ENCODE measurements around the gene SOCS2. TPM values are rescaled to one million over a fixed set of nuclear protein-coding genes. Genes with fewer than 3 reads are reported as not detected.

Gene SOCS2
- total and polyA plus RNA-seq, 2 donors (not counting 3 experiments of a cell fraction or from before 2014, with no cell fraction given), result 2.4 to 5.6 TPM

DNA sequence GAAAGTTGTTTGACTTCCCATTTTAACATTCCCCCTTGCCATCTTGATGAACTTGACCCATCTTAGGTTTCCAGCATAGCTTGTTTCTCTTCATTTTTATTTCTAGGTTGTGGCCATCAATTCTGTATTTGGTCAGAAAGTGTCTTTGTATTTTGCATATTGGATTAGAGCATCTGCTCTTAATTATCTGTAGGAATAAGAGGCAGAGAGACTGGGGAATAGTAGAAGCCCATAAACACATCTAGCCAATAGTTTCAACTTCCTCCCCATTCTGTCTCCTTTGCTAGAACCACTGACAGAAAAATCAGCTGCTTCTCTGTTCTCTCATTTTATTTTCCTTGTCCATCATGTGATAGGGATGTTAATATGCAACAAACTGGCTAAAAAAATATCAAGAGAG is 8.2 kb downstream of the SOCS2 start:
- no peaks in the 10 kb centered on the region for H4K20me1 ChIP-seq (replicated peaks; ENCODE audit: control insufficient read depth, extremely low read depth, insufficient read depth, low read length)
- no peak overlapping the region for H3K27ac ChIP-seq (ENCODE audit: insufficient read depth, low read depth, low read length)
- H3K4me1 ChIP-seq (ENCODE audit: control insufficient read depth, extremely low read depth, insufficient read depth, low read length), result no peaks in the 10 kb centered on the region
- no peaks in the 10 kb centered on the region for H3K9me1 ChIP-seq (replicated peaks; ENCODE audit: control insufficient read depth, extremely low read depth, insufficient read depth, low read length)
- POLR2A ChIA-PET, result no interaction called here
- no peak overlapping the region for H2AFZ ChIP-seq (ENCODE audit: low read depth, low read length)
- no peak for TF ChIP-seq JUN (IDR thresholded peaks at IDR 0.05; ENCODE audit: borderline replicate concordance, insufficient read depth, insufficient read length, low read depth)
- no peak for TF ChIP-seq GATA2 (IDR thresholded peaks at IDR 0.05; ENCODE audit: insufficient read depth, insufficient read length, low read depth, low read length)
- TF ChIP-seq, protein P1, sequence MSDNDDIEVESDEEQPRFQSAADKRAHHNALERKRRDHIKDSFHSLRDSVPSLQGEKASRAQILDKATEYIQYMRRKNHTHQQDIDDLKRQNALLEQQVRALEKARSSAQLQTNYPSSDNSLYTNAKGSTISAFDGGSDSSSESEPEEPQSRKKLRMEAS (IDR thresholded peaks at IDR 0.05; ENCODE audit: insufficient read depth, insufficient read length), result no peak
- no peak for TF ChIP-seq FOS (IDR thresholded peaks at IDR 0.05; ENCODE audit: borderline replicate concordance, insufficient read depth, low read length)
- no peak for TF ChIP-seq POLR2A (IDR thresholded peaks at IDR 0.05; ENCODE audit: low read depth, low read length)
- TF ChIP-seq POLR2AphosphoS5 (IDR thresholded peaks at IDR 0.05; ENCODE audit: insufficient read depth, low read depth, low read length), result no peak
- no peak for TF ChIP-seq CTCF (IDR thresholded peaks at IDR 0.05; ENCODE audit: extremely low read depth in 1 of 2, insufficient read depth in 1 of 2, low read depth in 1 of 2, low read length in 2 of 2)
- TF ChIP-seq MYC (IDR thresholded peaks at IDR 0.05; ENCODE audit: low read depth, low read length), result no peak
- peaks cover 34 to 41% of the 10 kb centered on the region in 2 experiments for H3K27me3 ChIP-seq (ENCODE audit: control insufficient read depth in 2 of 2, insufficient read depth in 2 of 2, low read length in 2 of 2)
- no peaks in the 10 kb centered on the region for H3K9me3 ChIP-seq (replicated peaks; ENCODE audit: control insufficient read depth, insufficient read depth, low read length)
- BruUV-seq (replicated peaks), result no TSS peak
- dilution Hi-C loops (cut with MboI; ENCODE audit: extremely low pct_ligation_motif_present, low sequenced_read_pairs), result no loop called here
- intact Hi-C loops (cut with micrococcal nuclease), result no loop called here
- no peak overlapping the region for H3K4me2 ChIP-seq (ENCODE audit: insufficient read depth, low read length)
- DNase-seq (ENCODE audit: low read depth, low spot score) (no peak), FAIRE-seq (no peak)
- H3K4me3 ChIP-seq (replicated peaks in 1 of 3; ENCODE audit: insufficient read depth in 1 of 3, low read depth in 1 of 3, low read length in 3 of 3), result no peak overlapping the region
- CTCF ChIA-PET, result interaction anchor here (1.0 to 2.0 kb wide), 3 partner anchors 11 to 521 kb away, joined by 4 to 5 read pairs (median 4); no protein-coding TSS in a partner anchor
- H3K9ac ChIP-seq (replicated peaks; ENCODE audit: extremely low read depth, insufficient read depth, low read length), result no peak overlapping the region
- no peaks in the 10 kb centered on the region for H3K79me2 ChIP-seq (ENCODE audit: control insufficient read depth, insufficient read depth, low read length)
- H3K36me3 ChIP-seq (ENCODE audit: control insufficient read depth in 2 of 2, extremely low read depth in 1 of 2, insufficient read depth in 2 of 2, low read length in 2 of 2), result no peaks in the 10 kb centered on the region

Measured in endothelial cell of umbilical vein (primary cell).